GM10248 (cell line): Measurements from ENCODE around the gene ATP8B3.

Experiments
- CTCF ChIA-PET: fragments of 300-600 bp; sonication (Branson Sonifier 250); formaldehyde crosslinking; extraction: SDS; loops from one replicate; lab custom pipeline; 2021; ENCODE audit warnings: antibody characterized with exemption; lab: Yijun Ruan, JAX
- POLR2A ChIA-PET: fragments of 350-650 bp; sonication (Branson Sonifier 250); formaldehyde crosslinking; extraction: SDS; loops from one replicate; lab custom pipeline; 2020; ENCODE audit warnings: antibody characterized with exemption; lab: Yijun Ruan, JAX
- DNase-seq: peaks from one replicate; pipeline ENCODE4 v3.0.0; 2012; ENCODE audit errors: extremely low spot score
- CTCF ChIP-seq: IDR thresholded peaks from 2 replicates; pipeline ENCODE4 v1.5.1; 2012; ENCODE audit warnings: mild to moderate bottlenecking, low read depth; ENCODE audit errors: extremely low read depth, missing control alignments, control extremely low read depth

Gene ATP8B3

GRCh38 chr19:1789261-1790041, 22.6 kb downstream of the ATP8B3 start:
- no peak for TF ChIP-seq CTCF
- CTCF ChIA-PET, result interaction anchor here (0.7 to 1.5 kb wide), 3 partner anchors 37 to 58 kb away, joined by 3 to 4 read pairs (median 3); no protein-coding TSS in a partner anchor
- POLR2A ChIA-PET, result no interaction called here
- no peak for DNase-seq

- ChIA-PET POLR2A (no interaction called here), CTCF (interaction anchor here (1.1 to 1.8 kb wide), 2 partner anchors 10 to 52 kb away, joined by 3 to 9 read pairs; no protein-coding TSS in a partner anchor)
- no peak for DNase-seq
- no peak for TF ChIP-seq CTCF
These were observed 25.0 kb downstream of the ATP8B3 start for GRCh38 chr19:1787116-1787515.

- ChIA-PET POLR2A (no interaction called here), CTCF (no interaction called here)
- no peak for DNase-seq
- no peak for TF ChIP-seq CTCF
These were observed 25.4 kb downstream of the ATP8B3 start for GRCh38 chr19:1786668-1787067.

- ChIA-PET CTCF (interaction anchor here (0.9 to 1.2 kb wide), 2 partner anchors 53 to 113 kb away, joined by 3 read pairs; no protein-coding TSS in a partner anchor), POLR2A (interaction anchor here (0.7 kb wide), 1 partner anchor 141 kb away, joined by 3 read pairs; no protein-coding TSS in a partner anchor)
- no peak for TF ChIP-seq CTCF
- no peak for DNase-seq
These were observed 26.8 kb downstream of the ATP8B3 start for GRCh38 chr19:1785310-1785709.

GRCh38 chr19:1783874-1784273, 28.2 kb downstream of the ATP8B3 start:
- DNase-seq, result no peak
- ChIA-PET CTCF (interaction anchor here (2.7 kb wide), 1 partner anchor 9 kb away, joined by 15 read pairs; no protein-coding TSS in a partner anchor), POLR2A (no interaction called here)
- no peak for TF ChIP-seq CTCF

- ChIA-PET POLR2A (no interaction called here), CTCF (interaction anchor here (0.9 to 2.7 kb wide), 3 partner anchors 10 to 339 kb away, joined by 3 to 15 read pairs (median 4); no protein-coding TSS in a partner anchor)
- TF ChIP-seq CTCF, result no peak
- no peak for DNase-seq
These were observed 28.7 kb downstream of the ATP8B3 start for GRCh38 chr19:1783354-1783753.
